ENCODE measurements around the gene OPTC. TPM values are rescaled to one million over a fixed set of nuclear protein-coding genes. Genes with fewer than 3 reads are reported as not detected.

Gene OPTC
- total and polyA plus RNA-seq, 4 donors, result not detected

DNA sequence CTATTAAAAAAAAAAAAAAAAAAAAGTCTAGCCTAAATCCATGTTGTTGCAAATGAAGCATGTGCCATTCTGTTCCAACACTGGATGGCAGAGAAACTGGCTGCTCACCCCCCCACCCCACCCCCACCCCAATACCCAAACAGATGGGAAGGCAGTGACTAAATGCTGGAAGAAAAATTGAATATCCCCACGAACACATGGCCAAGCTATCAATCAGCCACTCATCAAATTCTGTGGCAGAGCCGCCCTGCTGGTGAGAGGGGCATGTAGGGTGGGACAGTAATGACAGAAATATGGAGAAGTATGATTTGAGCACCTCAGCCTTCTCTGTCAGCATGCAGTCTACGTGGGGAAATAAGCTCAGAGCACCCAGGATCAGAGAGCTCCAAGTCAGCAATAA, 34.1 kb downstream of the OPTC start:
- no peak overlapping the region for H3K9ac ChIP-seq (ENCODE audit: insufficient read depth in 1 of 2, low read length in 2 of 2)
- H3K4me3 ChIP-seq, result no peak overlapping the region
- H3K4me1 ChIP-seq (ENCODE audit: control insufficient read depth in 5 of 5, insufficient read depth in 5 of 5, low read length in 5 of 5), result peaks cover 0 to 5% (median 0%) of the 10 kb centered on the region in 5 donors
- WGBS, 2 donors, result 95 to 97% methylated on average over 3 of the region's 3 CpGs
- no peaks in the 10 kb centered on the region for H3K9me3 ChIP-seq (ENCODE audit: control insufficient read depth in 4 of 4, insufficient read depth in 3 of 4, low read length in 3 of 4)
- DNase-seq, result no peak
- no peaks in the 10 kb centered on the region for H3K36me3 ChIP-seq (ENCODE audit: control insufficient read depth in 4 of 4, insufficient read depth in 4 of 4, low read length in 4 of 4)
- no peak for ATAC-seq (ENCODE audit: insufficient read depth, low FRiP score)
- H3K27ac ChIP-seq (ENCODE audit: low read depth in 1 of 2, low read length in 1 of 2), result no peak overlapping the region
- TF ChIP-seq, protein P1, sequence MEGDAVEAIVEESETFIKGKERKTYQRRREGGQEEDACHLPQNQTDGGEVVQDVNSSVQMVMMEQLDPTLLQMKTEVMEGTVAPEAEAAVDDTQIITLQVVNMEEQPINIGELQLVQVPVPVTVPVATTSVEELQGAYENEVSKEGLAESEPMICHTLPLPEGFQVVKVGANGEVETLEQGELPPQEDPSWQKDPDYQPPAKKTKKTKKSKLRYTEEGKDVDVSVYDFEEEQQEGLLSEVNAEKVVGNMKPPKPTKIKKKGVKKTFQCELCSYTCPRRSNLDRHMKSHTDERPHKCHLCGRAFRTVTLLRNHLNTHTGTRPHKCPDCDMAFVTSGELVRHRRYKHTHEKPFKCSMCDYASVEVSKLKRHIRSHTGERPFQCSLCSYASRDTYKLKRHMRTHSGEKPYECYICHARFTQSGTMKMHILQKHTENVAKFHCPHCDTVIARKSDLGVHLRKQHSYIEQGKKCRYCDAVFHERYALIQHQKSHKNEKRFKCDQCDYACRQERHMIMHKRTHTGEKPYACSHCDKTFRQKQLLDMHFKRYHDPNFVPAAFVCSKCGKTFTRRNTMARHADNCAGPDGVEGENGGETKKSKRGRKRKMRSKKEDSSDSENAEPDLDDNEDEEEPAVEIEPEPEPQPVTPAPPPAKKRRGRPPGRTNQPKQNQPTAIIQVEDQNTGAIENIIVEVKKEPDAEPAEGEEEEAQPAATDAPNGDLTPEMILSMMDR (IDR thresholded peaks at IDR 0.05; ENCODE audit: control extremely low read depth, extremely low read depth), result no peak
- no peaks in the 10 kb centered on the region for H3K27me3 ChIP-seq (ENCODE audit: control insufficient read depth in 3 of 3, insufficient read depth in 3 of 3, low read length in 2 of 3)

DNA sequence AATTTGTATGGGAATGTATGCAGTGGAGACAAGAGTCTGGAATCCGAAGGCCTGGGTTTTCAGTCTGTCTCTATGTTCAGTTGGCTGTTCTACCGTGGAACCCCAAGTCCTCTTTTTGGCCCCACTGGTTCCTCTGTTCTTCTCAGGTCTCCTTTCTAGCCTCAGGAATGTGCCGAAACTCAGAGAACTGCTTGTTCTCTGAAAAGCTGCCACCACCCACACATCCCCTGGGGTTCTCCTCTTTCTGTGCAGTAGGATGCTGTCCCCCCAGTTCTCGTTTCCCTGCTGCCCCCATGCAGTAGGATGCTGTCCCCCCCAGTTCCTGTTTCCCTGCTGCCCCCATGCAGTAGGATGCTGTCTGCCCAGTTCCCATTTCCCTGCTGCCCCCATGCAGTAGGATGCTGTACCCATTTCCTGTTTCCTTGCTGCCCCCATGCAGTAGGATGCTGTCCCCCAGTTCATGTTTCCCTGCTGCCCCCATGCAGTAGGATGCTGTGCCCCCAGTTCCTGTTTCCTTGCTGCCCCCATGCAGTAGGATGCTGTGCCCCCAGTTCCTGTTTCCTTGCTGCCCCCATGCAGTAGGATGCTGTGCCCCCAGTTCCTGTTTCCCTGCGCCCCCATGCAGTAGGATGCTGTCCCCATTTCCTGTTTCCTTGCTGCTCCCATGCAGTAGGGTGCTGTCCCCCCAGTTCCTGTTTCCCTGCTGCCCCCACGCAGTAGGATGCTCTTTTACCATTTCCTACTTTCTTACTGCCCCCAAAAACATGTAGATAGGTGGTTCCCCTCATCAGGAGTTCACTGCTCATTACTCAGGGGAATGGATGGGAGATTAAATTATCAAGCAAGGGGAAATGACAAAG, 35.3 kb downstream of the OPTC start:
- H3K4me1 ChIP-seq (ENCODE audit: control insufficient read depth in 5 of 5, insufficient read depth in 5 of 5, low read length in 5 of 5), result peaks cover 0 to 5% (median 0%) of the 10 kb centered on the region in 5 donors
- ATAC-seq (ENCODE audit: insufficient read depth, low FRiP score), result no peak

DNA sequence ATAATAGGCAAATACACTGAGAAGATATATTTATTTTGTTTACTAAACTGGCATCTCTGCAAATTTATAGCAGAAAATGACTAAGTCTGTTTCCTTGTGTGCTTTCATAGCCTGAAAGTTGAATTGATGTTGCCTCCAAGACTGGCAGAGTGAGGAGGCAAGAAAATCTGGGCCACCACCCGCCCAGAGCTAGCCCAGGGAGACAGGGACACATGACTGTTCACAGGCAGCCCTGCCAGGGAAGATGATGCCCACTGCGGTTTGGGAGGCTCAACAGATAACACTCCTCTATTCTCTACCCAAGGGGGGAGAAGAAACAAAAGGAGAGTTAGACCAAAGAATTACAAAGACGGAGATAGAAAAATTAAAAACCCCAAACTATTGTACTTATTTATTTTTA, 37.1 kb downstream of the OPTC start:
- H3K27me3 ChIP-seq (ENCODE audit: control insufficient read depth in 3 of 3, insufficient read depth in 3 of 3, low read length in 2 of 3), result no peaks in the 10 kb centered on the region
- WGBS, 2 donors, result 93 to 94% methylated on average over 3 of the region's 3 CpGs
- H3K9me3 ChIP-seq (ENCODE audit: control insufficient read depth in 4 of 4, insufficient read depth in 3 of 4, low read length in 3 of 4), result no peaks in the 10 kb centered on the region
- DNase-seq (no peak), ATAC-seq (ENCODE audit: insufficient read depth, low FRiP score) (no peak)
- H3K4me3 ChIP-seq, result no peak overlapping the region
- no peak overlapping the region for H3K27ac ChIP-seq (ENCODE audit: low read depth in 1 of 2, low read length in 1 of 2)
- TF ChIP-seq, protein P1 (IDR thresholded peaks at IDR 0.05; ENCODE audit: control extremely low read depth, extremely low read depth), result no peak
- H3K4me1 ChIP-seq (ENCODE audit: control insufficient read depth in 5 of 5, insufficient read depth in 5 of 5, low read length in 5 of 5), result peaks cover 0 to 8% (median 0%) of the 10 kb centered on the region in 5 donors
- no peaks in the 10 kb centered on the region for H3K36me3 ChIP-seq (ENCODE audit: control insufficient read depth in 4 of 4, insufficient read depth in 4 of 4, low read length in 4 of 4)
- no peak overlapping the region for H3K9ac ChIP-seq (ENCODE audit: insufficient read depth in 1 of 2, low read length in 2 of 2)

More for the DNA sequence above, 35.3 kb downstream of the OPTC start:
- TF ChIP-seq, protein P1 (IDR thresholded peaks at IDR 0.05; ENCODE audit: control extremely low read depth, extremely low read depth), result no peak
- Histone ChIP-seq H3K27me3 (ENCODE audit: control insufficient read depth in 3 of 3, insufficient read depth in 3 of 3, low read length in 2 of 3) (no peaks in the 10 kb centered on the region), H3K27ac (ENCODE audit: low read depth in 1 of 2, low read length in 1 of 2) (no peak overlapping the region), H3K36me3 (ENCODE audit: control insufficient read depth in 4 of 4, insufficient read depth in 4 of 4, low read length in 4 of 4) (no peaks in the 10 kb centered on the region), H3K4me3 (no peak overlapping the region), H3K9ac (ENCODE audit: insufficient read depth in 1 of 2, low read length in 2 of 2) (no peak overlapping the region), H3K9me3 (ENCODE audit: control insufficient read depth in 4 of 4, insufficient read depth in 3 of 4, low read length in 3 of 4) (no peaks in the 10 kb centered on the region)
- WGBS, 2 donors, result 57 to 76% methylated on average over 6 of the region's 6 CpGs
- no peak for DNase-seq
